WTC11 (cell line): ENCODE results near the gene MED8.

Experiments
- CTCF ChIP-seq: fragments of 200-600 bp; IDR thresholded peaks from 2 replicates; pipeline ENCODE4 v1.8.0; 2022; ENCODE audit warnings: antibody characterized with exemption
- SMAD4 ChIP-seq: sonication (generic); formaldehyde crosslinking; IDR thresholded peaks from 2 replicates; pipeline ENCODE4 v1.8.0; 2022; ENCODE audit warnings: mild to moderate bottlenecking, missing genetic modification reagents

DNA sequence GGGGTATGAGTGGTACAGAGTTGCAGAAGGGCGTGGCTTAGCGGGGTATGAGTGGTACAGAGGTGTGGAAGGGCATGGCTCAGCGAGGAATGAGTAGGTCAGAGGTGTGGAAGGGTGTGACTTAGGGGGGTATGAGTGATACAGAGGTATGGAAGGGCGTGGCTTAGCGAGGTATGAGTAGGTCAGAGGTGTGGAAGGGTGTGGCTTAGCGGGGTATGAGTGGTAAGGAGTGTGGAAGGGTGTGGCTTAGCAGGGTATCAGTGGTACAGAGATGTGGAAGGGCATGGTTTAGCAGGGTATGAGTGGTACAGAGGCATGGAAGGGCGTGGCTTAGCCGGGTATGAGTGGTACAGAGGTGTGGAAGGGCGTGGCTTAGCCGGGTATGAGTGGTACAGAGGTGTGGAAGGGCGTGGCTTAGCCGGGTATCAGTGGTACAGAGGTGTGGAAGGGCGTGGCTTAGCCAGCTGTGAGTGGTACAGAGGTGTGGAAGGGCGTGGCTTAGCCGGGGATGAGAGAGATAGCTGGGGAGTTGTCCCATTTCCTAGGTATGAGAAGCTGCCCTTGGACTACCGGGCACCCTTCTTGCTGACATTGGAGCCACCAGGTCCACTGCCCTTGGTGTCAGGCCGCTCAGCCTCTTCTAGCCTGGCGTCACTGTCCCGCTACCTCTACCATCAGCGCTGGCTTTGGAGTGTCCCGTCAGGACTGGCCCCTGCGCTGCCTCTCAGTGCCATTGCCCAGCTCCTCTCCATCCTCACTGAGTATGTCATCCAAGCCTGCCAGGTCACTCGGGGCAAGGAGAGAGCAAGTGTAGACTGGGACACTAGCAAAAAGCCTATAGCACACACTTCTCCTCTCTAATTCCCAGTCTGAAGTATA, 34.3 kb upstream of the MED8 start:
- TF ChIP-seq CTCF (no peak), SMAD4 (no peak)
